HEK293T (cell line): ENCODE measurements around the gene ATP9B.

Experiments used
- CTCF ChIA-PET: fragments of 350-600 bp; formaldehyde crosslinking; extraction: SDS; loops from one replicate; lab custom pipeline; 2021; ENCODE audit warnings: antibody characterized with exemption, inconsistent platforms; lab: Yijun Ruan, JAX
- POLR2A ChIA-PET: fragments of 350-600 bp; formaldehyde crosslinking; extraction: SDS; loops from one replicate; lab custom pipeline; 2020; ENCODE audit warnings: antibody characterized with exemption, inconsistent platforms; lab: Yijun Ruan, JAX
- DNase-seq: peaks from one replicate; pipeline ENCODE4 v3.0.0; 2012; ENCODE audit warnings: mixed read lengths; ENCODE audit errors: extremely low spot score
- ARNT ChIP-seq: fragments of 450-650 bp; IDR thresholded peaks from 2 replicates; pipeline ENCODE4 v1.6.1; 2017; ENCODE audit warnings: mild to moderate bottlenecking
- BHLHE40 ChIP-seq: fragments of 450-650 bp; IDR thresholded peaks from 2 replicates; pipeline ENCODE4 v1.6.1; 2016; ENCODE audit warnings: mild to moderate bottlenecking, moderate library complexity, borderline replicate concordance
- CTBP1 ChIP-seq: fragments of 450-650 bp; IDR thresholded peaks from 2 replicates; pipeline ENCODE4 v1.6.1; 2016; ENCODE audit warnings: borderline replicate concordance
- ELF4 ChIP-seq: fragments of 450-650 bp; IDR thresholded peaks from 2 replicates; pipeline ENCODE4 v1.6.1; 2017; ENCODE audit warnings: antibody characterized with exemption
- FOXA1 ChIP-seq: fragments of 450-650 bp; IDR thresholded peaks from 2 replicates; pipeline ENCODE4 v1.6.1; 2016; ENCODE audit warnings: mild to moderate bottlenecking
- FOXK2 ChIP-seq: fragments of 450-650 bp; IDR thresholded peaks from 2 replicates; pipeline ENCODE4 v1.6.1; 2016; ENCODE audit warnings: mild to moderate bottlenecking
- FOXM1 ChIP-seq: fragments of 450-650 bp; IDR thresholded peaks from 2 replicates; pipeline ENCODE4 v1.6.1; 2017; ENCODE audit warnings: mild to moderate bottlenecking, borderline replicate concordance
- HDGF ChIP-seq: fragments of 450-650 bp; IDR thresholded peaks from 2 replicates; pipeline ENCODE4 v1.6.1; 2017; ENCODE audit warnings: antibody characterized with exemption, borderline replicate concordance
- L3MBTL2 ChIP-seq: fragments of 450-650 bp; conservative IDR thresholded peaks from 2 replicates; pipeline ENCODE4 v1.6.1; 2016; ENCODE audit warnings: mild to moderate bottlenecking
- LEF1 ChIP-seq: fragments of 450-650 bp; IDR thresholded peaks from 2 replicates; pipeline ENCODE4 v1.6.1; 2017; ENCODE audit warnings: mild to moderate bottlenecking, borderline replicate concordance
- NFRKB ChIP-seq: fragments of 450-650 bp; IDR thresholded peaks from 2 replicates; pipeline ENCODE4 v1.6.1; 2016; ENCODE audit warnings: mild to moderate bottlenecking, moderate library complexity
- PKNOX1 ChIP-seq: fragments of 450-650 bp; IDR thresholded peaks from 2 replicates; pipeline ENCODE4 v1.6.1; 2016
- SP1 ChIP-seq: fragments of 450-650 bp; IDR thresholded peaks from 2 replicates; pipeline ENCODE4 v1.6.1; 2017
- SUZ12 ChIP-seq: fragments of 450-650 bp; IDR thresholded peaks from 2 replicates; pipeline ENCODE4 v1.6.1; 2016; ENCODE audit warnings: mild to moderate bottlenecking
- TARDBP ChIP-seq: fragments of 450-650 bp; IDR thresholded peaks from 2 replicates; pipeline ENCODE4 v1.6.1; 2016
- ZNF384 ChIP-seq: fragments of 450-650 bp; IDR thresholded peaks from 2 replicates; pipeline ENCODE4 v1.6.1; 2016

The ATP9B gene

GRCh38 chr18:79335833-79336360 is 266.7 kb downstream of the ATP9B start:
- ChIA-PET POLR2A (no interaction called here), CTCF (no interaction called here)
- TF ChIP-seq L3MBTL2, result no peak
- no peak for TF ChIP-seq TARDBP
- TF ChIP-seq NFRKB, result no peak
- no peak for TF ChIP-seq HDGF
- no peak for TF ChIP-seq ARNT
- no peak for TF ChIP-seq SP1
- TF ChIP-seq ELF4, result no peak
- TF ChIP-seq BHLHE40, result no peak
- no peak for DNase-seq

- no peak for DNase-seq
- POLR2A ChIA-PET, result no interaction called here
- TF ChIP-seq TARDBP, result no peak
- TF ChIP-seq ELF4, result no peak
- TF ChIP-seq FOXA1, result no peak
- no peak for TF ChIP-seq SUZ12
- CTCF ChIA-PET, result no interaction called here
Observed at GRCh38 chr18:79336556-79337142, 267.5 kb downstream of the ATP9B start.

- no peak for TF ChIP-seq FOXK2
- ChIA-PET CTCF (no interaction called here), POLR2A (no interaction called here)
- DNase-seq, result no peak
Observed at GRCh38 chr18:79337184-79337583, 268.0 kb downstream of the ATP9B start.

GRCh38 chr18:79337620-79338019 is 268.4 kb downstream of the ATP9B start:
- no peak for DNase-seq
- ChIA-PET POLR2A (no interaction called here), CTCF (no interaction called here)
- no peak for TF ChIP-seq BHLHE40
- no peak for TF ChIP-seq PKNOX1
- no peak for TF ChIP-seq SUZ12
- TF ChIP-seq ARNT, result no peak
- no peak for TF ChIP-seq TARDBP
- TF ChIP-seq CTBP1, result no peak
- TF ChIP-seq ELF4, result no peak
- no peak for TF ChIP-seq FOXA1
- TF ChIP-seq NFRKB, result no peak

GRCh38 chr18:79339094-79339908 is 270.1 kb downstream of the ATP9B start:
- POLR2A ChIA-PET, result no interaction called here
- no peak for TF ChIP-seq ZNF384
- TF ChIP-seq NFRKB, result no peak
- no peak for TF ChIP-seq L3MBTL2
- TF ChIP-seq FOXK2, result no peak
- TF ChIP-seq FOXA1, result no peak
- TF ChIP-seq BHLHE40, result no peak
- TF ChIP-seq LEF1, result no peak
- no peak for TF ChIP-seq SP1
- TF ChIP-seq TARDBP, result no peak
- TF ChIP-seq ELF4, result no peak
- TF ChIP-seq SUZ12, result no peak
- TF ChIP-seq FOXM1, result no peak
- TF ChIP-seq PKNOX1, result no peak
- TF ChIP-seq HDGF, result no peak
- DNase-seq, result no peak
- CTCF ChIA-PET, result no interaction called here

- CTCF ChIA-PET, result no interaction called here
- DNase-seq, result no peak
- no peak for TF ChIP-seq ZNF384
- no peak for TF ChIP-seq CTBP1
- TF ChIP-seq FOXK2, result no peak
- TF ChIP-seq L3MBTL2, result no peak
- no peak for TF ChIP-seq SUZ12
- POLR2A ChIA-PET, result no interaction called here
Observed at GRCh38 chr18:79343567-79344207, 274.5 kb downstream of the ATP9B start.

GRCh38 chr18:79344208-79344581 is 275.0 kb downstream of the ATP9B start:
- CTCF ChIA-PET, result no interaction called here

More at GRCh38 chr18:79344208-79344581, 275.0 kb downstream of the ATP9B start:
- no peak for DNase-seq
- no peak for TF ChIP-seq NFRKB
- POLR2A ChIA-PET, result no interaction called here
